GM23338 (cell line): ENCODE data around the gene VIPR1.

Experiments used
- CREB1 ChIP-seq: fragments of 250-450 bp; sonication (Bioruptor Pico); IDR thresholded peaks from 2 replicates; pipeline ENCODE4 v1.5.0; 2020; ENCODE audit warnings: low read depth, mild to moderate bottlenecking, moderate library complexity
- EZH2 ChIP-seq: fragments of 200-600 bp; sonication (generic); IDR thresholded peaks from one replicate; pipeline ENCODE4 v1.8.0; 2017; ENCODE audit warnings: antibody characterized with exemption, mild to moderate bottlenecking, low read depth; ENCODE audit not compliant: unreplicated experiment
- POLR2AphosphoS5 ChIP-seq: IDR thresholded peaks from 2 replicates; pipeline ENCODE4 v1.6.1; 2016; ENCODE audit warnings: antibody characterized with exemption, low read depth

- TF ChIP-seq EZH2 (no peak), CREB1 (CRISPR knock-in tag) (no peak), POLR2AphosphoS5 (no peak)
Observed at GRCh38 chr3:42507761-42508335, 5.4 kb downstream of the VIPR1 start.
